KBM-7 (cell line): Measurements from ENCODE around the gene TMEM178B.

ENCODE experiments used
- DNase-seq: peaks from one replicate; pipeline ENCODE4 v3.0.0-alpha.2; 2015
- in situ Hi-C: fragments of 300-500 bp; cut with MboI; formaldehyde crosslinking; loops from 2 replicates; pipeline ENCODE4 v1.14.3; 2020; ENCODE audit warnings: low sequenced_read_pairs, low pct_unique_long_range_greater_than_20kb, mixed read lengths

The TMEM178B gene

DNA sequence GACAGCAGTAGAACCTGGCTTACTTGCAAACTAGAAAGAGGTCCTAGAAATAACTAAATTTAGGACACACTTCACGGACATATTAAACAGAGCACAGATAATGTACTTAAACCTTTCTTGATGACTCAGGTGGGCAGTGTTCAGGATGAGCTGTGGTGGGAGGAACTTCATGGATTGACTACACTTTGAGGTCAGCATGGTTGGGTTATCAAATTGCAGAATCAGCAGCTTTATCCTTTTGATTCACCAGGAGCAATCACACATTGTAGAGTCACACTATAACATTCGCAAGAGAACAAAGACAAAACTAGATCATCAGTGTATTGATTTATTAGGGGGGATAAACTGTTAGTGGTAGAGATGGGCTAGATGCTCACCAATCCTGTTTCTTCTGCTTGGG, 438.7 kb downstream of the TMEM178B start:
- DNase-seq: no peak
- in situ Hi-C loops: no loop called here

DNA sequence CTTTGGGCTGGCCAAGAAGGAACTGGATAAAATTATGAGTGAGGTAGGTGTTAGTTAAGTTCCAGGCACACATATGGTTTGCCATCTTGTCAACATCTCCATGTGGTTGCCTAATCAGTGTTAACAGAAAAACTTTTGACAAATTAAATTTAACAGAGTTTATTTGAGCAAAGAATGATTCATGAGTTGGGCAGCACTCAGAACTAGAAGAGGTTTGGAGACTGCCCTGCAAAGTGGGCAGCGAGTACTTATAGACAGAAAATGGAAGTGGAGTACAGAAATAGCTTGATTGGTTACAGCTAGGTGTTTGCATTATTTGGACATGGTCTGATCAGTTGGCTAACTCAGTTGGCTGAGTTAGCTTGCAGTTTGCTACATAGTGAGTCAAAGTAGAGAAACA, 439.9 kb downstream of the TMEM178B start:
- in situ Hi-C loops: no loop called here
- DNase-seq: no peak

DNA sequence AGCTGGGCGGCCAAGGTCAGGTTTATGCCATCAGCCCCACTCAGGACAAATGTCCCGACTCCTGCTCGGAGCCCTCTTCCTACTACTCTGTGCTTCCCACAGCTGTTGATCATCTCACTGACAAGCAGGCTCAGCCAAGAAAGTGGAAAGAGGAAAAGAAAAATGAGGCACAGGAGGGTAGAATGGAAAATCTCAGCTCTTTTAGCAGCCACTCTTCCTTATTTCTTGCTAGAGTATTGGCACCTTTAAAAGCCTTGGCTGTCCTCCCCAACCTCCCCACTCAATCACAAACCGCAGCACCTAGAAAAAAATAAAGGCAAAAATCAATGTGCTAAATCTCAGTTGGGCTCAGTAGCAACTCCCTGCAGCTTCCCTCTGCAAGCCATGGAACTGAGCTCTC, 442.1 kb downstream of the TMEM178B start:
- no peak for DNase-seq
- in situ Hi-C loops: no loop called here

DNA sequence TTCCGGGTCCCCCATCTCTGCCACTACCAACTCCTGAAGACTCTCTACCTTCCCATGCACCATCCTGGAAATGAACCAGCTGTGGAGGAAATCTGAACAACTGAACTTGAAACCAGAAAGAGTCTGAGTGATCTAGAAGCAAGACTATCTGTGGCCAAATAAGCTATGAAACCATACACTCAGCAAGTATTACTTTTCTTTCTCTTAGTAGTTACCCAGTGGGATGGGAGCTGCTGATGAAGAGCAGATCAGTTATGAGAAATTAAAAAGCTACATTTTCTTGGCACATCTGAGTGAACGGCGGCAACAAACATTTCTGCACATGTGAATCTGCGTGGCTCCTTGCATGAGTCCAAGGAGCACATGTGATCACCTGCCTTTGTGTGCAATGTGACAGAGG, 445.8 kb downstream of the TMEM178B start:
- no peak for DNase-seq
- in situ Hi-C loops: no loop called here

DNA sequence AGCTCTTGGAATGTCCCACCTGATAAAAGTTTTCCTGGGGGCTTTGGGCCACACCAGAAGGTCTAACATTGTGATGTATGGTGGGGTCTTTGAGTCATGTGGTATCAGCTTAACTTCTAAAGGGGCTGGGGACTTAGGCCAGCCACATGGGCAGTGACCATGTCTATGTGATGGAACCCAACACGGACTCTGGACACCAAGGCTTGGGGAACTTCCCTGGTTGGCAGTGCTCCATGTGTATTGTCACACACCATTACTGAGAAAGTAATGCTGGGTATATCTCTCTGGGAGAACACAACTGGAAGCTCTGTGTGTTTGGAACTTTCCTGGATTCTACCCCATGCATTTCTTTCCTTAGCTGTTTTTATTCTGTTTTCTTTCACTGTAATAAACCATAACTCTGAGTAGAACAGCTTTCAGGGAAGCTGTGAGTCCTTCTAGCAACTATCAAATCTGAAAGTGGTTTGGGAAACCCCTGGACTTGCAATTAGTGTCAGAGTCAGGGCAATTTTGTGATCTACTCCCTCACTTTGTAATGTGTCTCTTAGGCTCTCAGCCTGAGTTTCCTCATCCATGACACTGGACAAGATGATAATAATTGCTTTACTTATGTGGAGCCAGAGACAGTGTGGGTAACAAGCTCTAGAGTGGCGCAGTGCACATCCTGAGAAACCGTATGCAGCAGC, 448.9 kb downstream of the TMEM178B start:
- in situ Hi-C loops: no loop called here
- DNase-seq: no peak

DNA sequence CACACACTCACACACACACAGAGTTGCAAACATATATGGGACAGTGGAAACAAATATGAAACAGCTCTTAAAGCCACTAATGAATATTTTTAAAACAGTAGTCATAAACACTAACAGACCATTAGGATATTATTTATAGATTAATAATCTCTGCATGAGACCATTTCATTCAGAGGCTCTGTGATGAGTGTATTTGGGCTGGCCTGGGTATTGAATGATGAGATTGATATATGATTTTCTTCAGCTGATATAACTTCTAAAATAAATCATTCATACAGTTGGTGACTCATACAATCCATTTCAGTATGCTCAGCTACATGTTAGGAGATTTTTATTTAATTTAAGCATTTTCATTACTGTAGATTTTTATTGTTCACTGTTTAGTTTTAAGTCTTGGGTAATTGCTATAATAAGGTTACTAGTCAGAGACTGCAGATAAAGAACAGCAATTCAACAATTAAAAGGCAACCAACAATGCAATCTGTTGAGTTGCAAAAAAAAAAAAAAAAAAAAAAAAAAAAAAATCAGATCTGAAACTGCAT, 452.2 kb downstream of the TMEM178B start:
- no peak for DNase-seq
- in situ Hi-C loops: no loop called here

DNA sequence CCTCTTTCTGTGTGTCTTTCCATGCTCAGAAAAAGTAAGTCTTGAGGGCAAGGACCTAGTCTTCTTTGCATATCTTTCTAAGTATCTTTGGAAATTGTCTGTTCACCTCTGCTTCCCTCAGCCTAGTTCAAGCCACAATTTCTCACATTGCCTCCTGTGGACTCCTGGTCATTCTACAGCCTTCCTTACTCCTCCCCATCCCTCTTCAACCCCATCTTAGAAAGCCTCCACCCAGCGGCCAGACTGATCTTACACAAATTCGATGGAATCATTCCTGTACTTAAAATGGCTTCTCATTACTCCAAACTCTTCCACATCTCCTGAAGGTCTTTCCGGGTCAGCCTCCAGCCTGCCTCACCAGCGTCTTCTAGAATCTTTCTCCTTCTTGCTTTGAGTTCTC, 453.2 kb downstream of the TMEM178B start:
- in situ Hi-C loops: no loop called here
- no peak for DNase-seq

DNA sequence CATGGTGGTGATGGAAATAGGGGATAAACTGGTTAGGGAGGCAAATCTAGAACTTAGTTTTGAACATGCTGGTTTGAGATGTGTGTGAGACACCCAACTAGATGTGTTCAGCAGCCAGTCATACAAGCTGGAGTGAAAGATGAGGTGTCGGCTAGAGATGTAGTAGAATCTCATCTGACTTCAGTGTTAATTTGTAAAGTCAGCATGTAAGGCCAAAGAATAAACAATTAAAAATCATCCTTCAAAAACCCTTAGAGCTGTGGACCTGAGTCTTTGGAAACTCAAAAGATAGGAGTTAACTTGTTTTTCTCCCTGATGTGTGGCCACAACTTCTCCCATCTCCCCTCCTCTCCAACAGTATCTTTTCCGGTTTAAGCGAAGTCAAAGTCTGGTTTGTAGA, 454.5 kb downstream of the TMEM178B start:
- in situ Hi-C loops: no loop called here
- DNase-seq: no peak
